Stimulated activated CD8-positive, alpha-beta memory T cell treated with anti-CD3 and anti-CD28 coated beads, Interleukin-4, amount 100 ng/mL, for 4 hours (primary cell): ENCODE data around the gene SHANK3.

Experiments used
- DNase-seq, 2 donors: peaks; one replicate each; pipeline ENCODE4 v3.0.0-alpha.2; 2020; ENCODE audit warnings: low read depth in 2 of 2, low spot score in 1 of 2

The SHANK3 gene

DNA sequence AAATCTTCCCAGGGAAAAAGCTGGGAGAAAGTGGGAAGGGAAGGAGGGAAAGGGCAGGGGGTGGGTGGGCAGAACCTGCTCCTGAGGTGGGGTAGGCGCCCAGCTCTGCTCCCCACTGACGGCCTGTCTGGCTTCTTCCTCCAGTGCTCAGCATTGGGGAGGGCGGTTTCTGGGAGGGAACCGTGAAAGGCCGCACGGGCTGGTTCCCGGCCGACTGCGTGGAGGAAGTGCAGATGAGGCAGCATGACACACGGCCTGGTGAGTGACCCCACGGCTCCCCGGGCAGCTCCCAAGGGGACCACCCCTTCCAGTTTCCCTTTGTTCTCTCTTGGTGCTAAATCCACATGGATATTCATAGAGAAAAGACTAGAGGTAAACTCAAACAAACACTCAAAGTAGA, 25.9 kb downstream of the SHANK3 start:
- DNase-seq = no peak

- DNase-seq = no peak
Measured at GRCh38 chr22:50699001-50699755, 26.6 kb downstream of the SHANK3 start.

DNA sequence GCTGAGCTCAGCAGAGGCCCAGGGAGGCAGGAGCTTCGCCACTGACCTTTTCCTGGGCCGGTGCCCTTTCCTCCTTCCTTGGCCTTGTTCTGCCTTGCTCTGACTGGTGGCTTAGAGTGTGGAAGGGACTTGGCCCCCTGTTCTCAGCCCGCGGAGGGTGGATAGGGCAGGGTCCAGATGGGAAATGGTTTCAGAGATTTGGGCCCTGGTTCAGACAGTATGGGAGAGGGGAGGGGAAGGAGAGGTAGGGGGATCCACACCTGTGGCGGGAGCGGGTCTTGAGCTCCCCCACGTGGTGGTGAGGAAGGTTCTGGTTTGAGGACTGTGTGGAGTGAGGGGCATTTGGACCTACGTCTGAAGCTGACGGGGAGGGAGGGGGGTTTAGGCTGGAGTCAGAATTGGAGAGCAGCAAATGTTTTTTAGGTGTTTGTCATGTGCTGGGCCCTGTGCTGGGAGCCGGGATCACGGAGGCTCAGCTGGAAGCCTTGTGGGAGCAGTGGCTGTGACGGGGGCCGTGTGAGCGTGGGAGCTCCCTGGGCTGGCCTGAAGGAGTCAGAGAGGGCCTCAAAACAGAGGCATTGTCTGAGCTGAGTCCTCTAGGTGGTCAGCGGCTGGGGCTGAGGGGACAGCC, 27.2 kb downstream of the SHANK3 start:
- DNase-seq = no peak

- no peak for DNase-seq
Measured at GRCh38 chr22:50700387-50701075, 27.9 kb downstream of the SHANK3 start.

GRCh38 chr22:50701076-50701419, 28.4 kb downstream of the SHANK3 start:
- no peak for DNase-seq

DNA sequence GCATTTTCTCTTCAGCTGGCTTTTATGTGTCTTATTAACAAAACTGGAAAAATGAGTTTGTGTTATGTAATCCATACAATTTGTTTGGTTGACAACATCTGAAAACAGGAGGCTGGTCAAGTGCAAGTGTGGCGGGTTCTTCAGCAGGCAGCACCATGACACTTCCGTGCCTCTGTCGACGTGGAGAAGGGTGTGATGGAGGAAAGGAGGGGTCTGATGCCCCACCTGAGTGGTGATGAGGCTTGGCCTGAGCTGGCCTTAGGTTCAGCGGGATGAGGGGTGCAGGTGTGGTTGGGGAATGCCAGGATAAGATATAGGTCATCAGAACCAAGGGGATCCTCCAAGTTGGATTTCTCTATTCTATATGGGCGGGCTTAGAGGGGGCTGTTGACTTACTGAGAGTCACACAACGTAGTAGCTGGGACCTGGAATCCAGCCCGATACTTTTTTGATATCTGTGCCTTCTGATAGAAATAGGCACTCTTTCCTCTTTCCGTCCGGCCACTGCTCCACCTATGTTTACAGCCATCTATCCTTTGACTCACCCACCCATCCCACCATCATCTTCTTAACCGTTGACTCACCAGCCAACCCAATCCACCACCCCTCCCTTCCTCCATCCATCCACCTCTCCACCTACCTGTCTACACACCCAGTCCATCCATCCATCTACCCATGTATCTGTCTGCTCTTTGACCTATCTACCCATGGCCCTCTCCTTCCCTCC, 29.0 kb downstream of the SHANK3 start:
- no peak for DNase-seq

DNA sequence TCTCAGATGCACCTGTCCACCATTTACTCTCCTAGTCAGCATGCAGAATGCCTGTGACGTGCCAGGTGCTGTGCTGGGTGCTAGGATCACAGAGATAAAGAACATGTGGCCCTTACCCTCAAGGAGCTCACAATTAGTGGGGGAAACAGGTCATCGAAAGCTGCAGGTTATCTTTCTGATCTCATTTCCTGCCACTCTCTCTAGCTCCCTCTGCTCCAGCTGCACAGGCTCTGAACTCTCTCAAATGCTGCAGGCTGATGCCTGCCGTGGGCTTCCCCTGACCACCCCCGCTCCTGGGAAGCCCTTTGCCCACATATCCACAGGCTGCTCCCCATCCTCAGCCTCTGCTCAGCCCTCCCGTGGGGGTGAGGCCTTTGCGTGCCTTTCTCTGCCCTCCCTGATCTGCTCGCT, 29.6 kb downstream of the SHANK3 start:
- DNase-seq = no peak

DNA sequence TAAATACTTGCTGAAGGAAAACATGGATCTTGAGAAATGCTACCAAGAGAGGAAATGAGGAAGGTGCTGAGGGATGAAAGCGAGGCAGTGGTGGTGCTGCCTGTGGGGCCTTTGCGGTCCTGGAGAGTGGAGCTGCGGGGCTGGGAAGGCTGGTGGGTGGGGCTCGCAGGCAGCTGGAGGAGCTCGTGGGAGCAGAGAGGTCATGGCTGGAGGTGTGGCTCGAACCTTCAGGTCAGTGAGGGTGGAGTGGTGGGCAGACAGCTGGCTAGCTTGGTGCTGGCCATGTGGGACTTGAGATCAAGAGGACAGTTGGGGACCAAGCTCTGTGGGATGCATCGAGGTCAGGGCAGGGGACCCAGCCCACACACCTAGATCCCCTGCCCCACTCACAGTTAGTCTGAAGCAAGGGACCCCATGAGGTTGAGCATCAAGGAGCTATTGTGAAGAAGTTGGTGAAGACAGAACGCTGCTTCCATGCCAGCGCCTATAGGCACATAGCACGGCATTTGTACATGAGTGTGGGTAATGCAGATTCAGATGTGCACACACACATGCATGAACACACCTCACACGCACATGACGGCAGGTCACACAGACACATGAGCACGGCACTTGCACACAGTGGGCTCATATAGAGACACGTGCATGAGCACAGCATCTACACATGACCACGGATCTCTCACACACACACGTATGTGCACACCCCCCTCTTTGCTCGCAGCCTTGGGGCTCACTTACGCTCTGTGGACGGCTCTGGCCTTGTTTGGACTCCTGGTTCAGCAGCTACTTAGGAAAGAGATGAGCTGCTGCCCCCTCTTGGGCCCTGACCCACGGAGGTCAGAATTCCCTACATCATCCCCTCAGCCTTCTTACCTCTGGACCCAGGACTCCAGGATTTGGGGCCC, 30.4 kb downstream of the SHANK3 start:
- DNase-seq = no peak

DNA sequence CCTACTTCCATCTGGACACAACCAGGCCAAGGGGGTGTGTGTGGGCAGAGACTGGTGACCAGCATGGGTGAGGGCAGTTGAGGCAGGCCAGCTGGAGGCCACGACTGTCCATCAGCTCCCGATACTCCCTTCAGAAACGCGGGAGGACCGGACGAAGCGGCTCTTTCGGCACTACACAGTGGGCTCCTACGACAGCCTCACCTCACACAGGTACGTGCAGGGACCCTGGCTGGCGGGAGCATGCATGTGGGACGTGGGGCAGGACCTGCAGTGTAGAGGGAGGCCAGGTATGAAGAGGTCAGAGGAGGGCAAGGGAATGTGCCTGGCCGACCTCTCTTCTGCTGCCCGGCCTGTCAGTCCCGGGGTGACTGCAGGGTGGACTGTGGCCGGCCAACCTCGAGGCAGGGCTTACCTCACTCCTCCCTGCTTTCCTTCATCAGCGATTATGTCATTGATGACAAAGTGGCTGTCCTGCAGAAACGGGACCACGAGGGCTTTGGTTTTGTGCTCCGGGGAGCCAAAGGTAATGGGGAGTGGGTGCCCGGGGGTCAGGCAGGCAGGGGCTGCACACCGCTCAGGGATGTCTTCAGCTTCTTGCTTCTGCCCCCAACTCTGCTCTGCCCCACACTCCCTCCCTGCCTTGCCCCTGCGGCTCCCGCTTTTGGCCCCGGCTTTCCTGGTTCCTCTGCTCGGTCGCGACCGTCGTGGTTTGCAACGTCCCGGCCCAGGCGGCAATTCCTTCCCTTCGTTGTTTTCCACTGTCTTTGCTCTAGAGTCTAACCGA, 31.3 kb downstream of the SHANK3 start:
- no peak for DNase-seq

DNA sequence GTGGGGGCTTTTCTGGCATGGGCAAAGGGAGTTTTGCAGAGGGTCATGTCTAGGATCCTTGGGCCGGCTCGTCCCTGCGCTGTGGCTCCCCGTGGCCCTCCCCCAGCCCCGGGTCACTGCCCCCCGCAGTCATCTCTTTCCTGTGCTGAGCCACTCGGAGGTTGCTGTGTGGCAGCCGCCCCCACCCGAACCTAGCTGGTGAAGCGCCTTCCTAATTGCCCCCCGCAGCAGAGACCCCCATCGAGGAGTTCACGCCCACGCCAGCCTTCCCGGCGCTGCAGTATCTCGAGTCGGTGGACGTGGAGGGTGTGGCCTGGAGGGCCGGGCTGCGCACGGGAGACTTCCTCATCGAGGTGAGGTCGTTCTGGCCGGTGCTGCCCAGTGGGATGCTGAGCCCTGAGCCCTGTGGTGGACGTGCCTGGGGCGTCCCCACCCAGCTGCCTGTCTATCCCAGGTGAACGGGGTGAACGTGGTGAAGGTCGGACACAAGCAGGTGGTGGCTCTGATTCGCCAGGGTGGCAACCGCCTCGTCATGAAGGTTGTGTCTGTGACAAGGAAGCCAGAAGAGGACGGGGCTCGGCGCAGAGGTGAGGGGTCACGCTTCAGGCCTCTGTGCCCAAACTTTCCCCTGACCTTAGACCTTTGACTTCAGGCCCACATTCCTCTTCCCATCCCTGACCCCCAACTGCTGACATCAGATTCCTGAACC, 32.0 kb downstream of the SHANK3 start:
- no peak for DNase-seq

- no peak for DNase-seq
Measured at GRCh38 chr22:50705219-50705691, 32.6 kb downstream of the SHANK3 start.

GRCh38 chr22:50705851-50706351, 33.3 kb downstream of the SHANK3 start:
- DNase-seq = no peak

- DNase-seq = no peak
Measured at GRCh38 chr22:50706481-50707125, 34.0 kb downstream of the SHANK3 start.

- DNase-seq = no peak
Measured at GRCh38 chr22:50708474-50708873, 35.9 kb downstream of the SHANK3 start.

- DNase-seq = no peak
Measured at GRCh38 chr22:50708996-50709395, 36.4 kb downstream of the SHANK3 start.

DNA sequence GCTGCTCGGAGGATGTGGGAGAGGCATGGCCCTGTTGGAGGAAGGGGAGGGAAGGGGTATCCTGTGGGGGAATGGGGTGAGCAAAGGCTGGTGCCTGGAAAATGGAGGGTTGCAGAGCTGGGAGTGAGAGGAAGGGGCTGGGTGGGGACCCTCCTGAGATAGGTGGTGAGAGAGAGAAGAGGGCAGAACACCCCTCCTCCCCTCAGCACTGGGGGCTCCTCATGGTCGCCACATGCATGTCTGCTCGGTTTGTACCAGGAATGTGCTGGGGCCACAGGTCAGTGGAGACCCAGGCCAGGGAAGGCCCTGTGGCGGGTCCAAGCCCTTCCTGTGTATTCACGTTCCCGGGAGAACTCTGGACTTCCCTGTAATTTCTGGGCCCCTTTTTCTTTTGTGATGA, 37.6 kb downstream of the SHANK3 start:
- DNase-seq = no peak

- DNase-seq = no peak
Measured at GRCh38 chr22:50710886-50711285, 38.3 kb downstream of the SHANK3 start.
